Lower leg skin (tissue), 3 donors: ENCODE results near the gene RAB5A.

Experiments used
- POLR2A ChIP-seq, 2 donors: fragments of 450-650 bp; IDR thresholded peaks; one replicate each; pipeline ENCODE4 v1.6.1; 2016 to 2017; ENCODE audit warnings: antibody characterized with exemption in 2 of 2, mild to moderate bottlenecking in 1 of 2, moderate library complexity in 1 of 2
- TF ChIP-seq, protein P1 (sequence below), 3 donors: fragments of 450-650 bp; IDR thresholded peaks; one replicate each; pipeline ENCODE4 v1.5.1; 2016; ENCODE audit warnings: antibody characterized with exemption in 3 of 3, mild to moderate bottlenecking in 3 of 3, moderate library complexity in 2 of 3

DNA sequence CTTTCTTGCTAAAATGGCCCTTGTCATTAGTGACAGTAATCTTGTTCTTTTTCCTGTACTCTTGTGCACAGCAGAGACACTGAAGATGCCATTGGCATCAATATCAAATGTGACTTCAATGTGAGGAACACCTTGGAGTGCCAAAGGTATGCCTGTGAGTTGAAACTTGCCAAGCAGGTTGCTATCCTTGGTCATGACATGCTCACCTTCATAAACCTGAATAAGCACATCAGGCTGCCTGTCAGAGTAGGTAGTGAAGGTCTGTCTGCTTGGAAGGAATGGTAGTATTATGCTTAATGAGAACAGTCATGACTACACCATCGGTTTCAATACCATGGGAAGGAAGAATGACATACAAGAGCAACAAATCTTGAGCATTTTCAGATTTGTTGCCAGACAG is 6.3 kb upstream of the RAB5A start:
- TF ChIP-seq, protein P1, sequence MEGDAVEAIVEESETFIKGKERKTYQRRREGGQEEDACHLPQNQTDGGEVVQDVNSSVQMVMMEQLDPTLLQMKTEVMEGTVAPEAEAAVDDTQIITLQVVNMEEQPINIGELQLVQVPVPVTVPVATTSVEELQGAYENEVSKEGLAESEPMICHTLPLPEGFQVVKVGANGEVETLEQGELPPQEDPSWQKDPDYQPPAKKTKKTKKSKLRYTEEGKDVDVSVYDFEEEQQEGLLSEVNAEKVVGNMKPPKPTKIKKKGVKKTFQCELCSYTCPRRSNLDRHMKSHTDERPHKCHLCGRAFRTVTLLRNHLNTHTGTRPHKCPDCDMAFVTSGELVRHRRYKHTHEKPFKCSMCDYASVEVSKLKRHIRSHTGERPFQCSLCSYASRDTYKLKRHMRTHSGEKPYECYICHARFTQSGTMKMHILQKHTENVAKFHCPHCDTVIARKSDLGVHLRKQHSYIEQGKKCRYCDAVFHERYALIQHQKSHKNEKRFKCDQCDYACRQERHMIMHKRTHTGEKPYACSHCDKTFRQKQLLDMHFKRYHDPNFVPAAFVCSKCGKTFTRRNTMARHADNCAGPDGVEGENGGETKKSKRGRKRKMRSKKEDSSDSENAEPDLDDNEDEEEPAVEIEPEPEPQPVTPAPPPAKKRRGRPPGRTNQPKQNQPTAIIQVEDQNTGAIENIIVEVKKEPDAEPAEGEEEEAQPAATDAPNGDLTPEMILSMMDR (IDR thresholded peaks at IDR 0.05), result no peak
- TF ChIP-seq POLR2A (IDR thresholded peaks at IDR 0.05), result no peak
